ENCODE measurements around the gene TMA7B. TPM values are rescaled to one million over a fixed set of nuclear protein-coding genes. Genes with fewer than 3 reads are reported as not detected.

TMA7B gene
- total RNA-seq (under 1 TPM in 1 of 9 donors, not detected in 8; 0.24 TPM), polyA plus RNA-seq (not detected)
- long read RNA-seq, donor 1: 0 reads
- long read RNA-seq, donor 2: 0 reads
- long read RNA-seq, donor 3: 0 reads

DNA sequence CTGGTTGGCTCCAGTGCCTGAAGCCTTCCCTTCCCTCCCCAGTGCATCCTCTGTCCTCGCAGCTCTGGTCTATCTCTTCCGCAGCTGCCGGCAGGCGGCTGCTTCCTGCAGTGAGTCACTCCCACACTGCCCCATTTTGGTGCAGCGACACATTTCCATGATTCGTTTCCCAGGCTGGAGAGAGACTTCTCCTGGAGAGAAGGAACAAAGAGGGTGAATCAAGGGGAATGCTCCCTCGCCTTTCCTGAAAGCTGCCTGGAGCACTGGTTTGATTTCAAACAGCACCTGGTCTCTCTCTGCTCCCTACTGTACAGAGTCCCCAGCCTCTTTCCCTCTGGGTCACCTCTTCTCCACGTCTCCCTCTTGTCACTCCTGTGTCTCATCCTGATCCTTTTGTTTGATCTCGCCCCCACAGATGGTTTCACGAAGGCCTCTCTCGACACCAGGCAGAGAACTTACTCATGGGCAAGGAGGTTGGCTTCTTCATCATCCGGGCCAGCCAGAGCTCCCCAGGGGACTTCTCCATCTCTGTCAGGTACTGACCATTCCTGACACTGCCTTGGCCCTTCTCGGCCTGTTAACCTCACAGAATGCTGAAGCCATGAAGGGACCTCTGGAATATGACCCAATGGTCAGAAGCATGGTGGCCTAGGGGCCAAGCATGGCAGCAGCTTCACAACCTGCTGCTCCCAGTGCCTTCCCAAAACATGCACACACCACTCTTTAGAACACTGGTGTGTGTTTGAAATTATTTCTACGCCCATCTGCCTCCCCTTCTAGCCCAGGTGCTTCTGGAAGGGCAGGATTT lies at the start of gene TMA7B:
TSS of gene TMA7B (plus strand) at position 758 of the 808 bp plus-strand sequence. CDS start 3,978 bp downstream, outside the sequence.
- WGBS, 4 donors: 49 to 66% (median 57%) methylated on average over 14 of the region's 14 CpGs
- Histone ChIP-seq H3K36me3 (peaks cover 0 to 9% (median 0%) of the 10 kb centered on the region in 9 donors), H3K4me3 (no peak within 1 kb of the TSS), H3K27ac (peak within 1 kb of the TSS in 1 of 12 donors; percentile 46), H3K9me3 (no peaks in the 10 kb centered on the region), H3K27me3 (peaks cover 0 to 13% (median 0%) of the 10 kb centered on the region in 9 donors), H3K4me1 (peaks cover 0 to 44% (median 0%) of the 10 kb centered on the region in 12 donors)
- DNase-seq (peak in 1 of 5 donors; percentile 38), ATAC-seq (peak in 3 of 4 donors; percentile 56 to 69 (median 58))
- TF ChIP-seq, protein P1, sequence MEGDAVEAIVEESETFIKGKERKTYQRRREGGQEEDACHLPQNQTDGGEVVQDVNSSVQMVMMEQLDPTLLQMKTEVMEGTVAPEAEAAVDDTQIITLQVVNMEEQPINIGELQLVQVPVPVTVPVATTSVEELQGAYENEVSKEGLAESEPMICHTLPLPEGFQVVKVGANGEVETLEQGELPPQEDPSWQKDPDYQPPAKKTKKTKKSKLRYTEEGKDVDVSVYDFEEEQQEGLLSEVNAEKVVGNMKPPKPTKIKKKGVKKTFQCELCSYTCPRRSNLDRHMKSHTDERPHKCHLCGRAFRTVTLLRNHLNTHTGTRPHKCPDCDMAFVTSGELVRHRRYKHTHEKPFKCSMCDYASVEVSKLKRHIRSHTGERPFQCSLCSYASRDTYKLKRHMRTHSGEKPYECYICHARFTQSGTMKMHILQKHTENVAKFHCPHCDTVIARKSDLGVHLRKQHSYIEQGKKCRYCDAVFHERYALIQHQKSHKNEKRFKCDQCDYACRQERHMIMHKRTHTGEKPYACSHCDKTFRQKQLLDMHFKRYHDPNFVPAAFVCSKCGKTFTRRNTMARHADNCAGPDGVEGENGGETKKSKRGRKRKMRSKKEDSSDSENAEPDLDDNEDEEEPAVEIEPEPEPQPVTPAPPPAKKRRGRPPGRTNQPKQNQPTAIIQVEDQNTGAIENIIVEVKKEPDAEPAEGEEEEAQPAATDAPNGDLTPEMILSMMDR (IDR thresholded peaks at IDR 0.05): peak in 8 of 12 donors; percentile 6 to 30 (median 18)
- TF ChIP-seq POLR2A (IDR thresholded peaks at IDR 0.05): no peak
- intact Hi-C loops (cut with DNase I): loop anchor here in 1 of 10 donors (10.0 kb wide), 1 partner anchor 55 kb away; no protein-coding TSS in a partner anchor

- no peak overlapping the region for H3K4me3 ChIP-seq
- no peak for ATAC-seq
- DNase-seq: no peak
- H3K27ac ChIP-seq: peak overlapping the region in 1 of 12 donors; percentile 48
- TF ChIP-seq, protein P1 (IDR thresholded peaks at IDR 0.05): no peak
- no peak for TF ChIP-seq POLR2A (IDR thresholded peaks at IDR 0.05)
- H3K36me3 ChIP-seq: no peaks in the 10 kb centered on the region
- no peaks in the 10 kb centered on the region for H3K9me3 ChIP-seq
- no peaks in the 10 kb centered on the region for H3K4me1 ChIP-seq
- H3K27me3 ChIP-seq: peaks cover 0 to 73% (median 5%) of the 10 kb centered on the region in 9 donors
- 59 to 66% (median 62%) methylated on average over 9 of the region's 9 CpGs for WGBS, 4 donors
- intact Hi-C loops (cut with DNase I): no loop called here
These were observed 49.2 kb upstream of the TMA7B start for GRCh38 chr22:39910876-39911613.

GRCh38 chr22:39913321-39913720 lies 46.9 kb upstream of the TMA7B start:
- 79 to 88% (median 87%) methylated on average over 5 of the region's 5 CpGs for WGBS, 4 donors
- H3K9me3 ChIP-seq: no peaks in the 10 kb centered on the region
- no peaks in the 10 kb centered on the region for H3K36me3 ChIP-seq
- H3K4me3 ChIP-seq: no peak overlapping the region
- TF ChIP-seq, protein P1 (IDR thresholded peaks at IDR 0.05): no peak
- TF ChIP-seq POLR2A (IDR thresholded peaks at IDR 0.05): no peak
- peaks cover 0 to 5% (median 0%) of the 10 kb centered on the region in 12 donors for H3K4me1 ChIP-seq
- no peak for ATAC-seq
- H3K27me3 ChIP-seq: peaks cover 0 to 61% (median 5%) of the 10 kb centered on the region in 9 donors
- H3K27ac ChIP-seq: no peak overlapping the region
- DNase-seq: no peak
- intact Hi-C loops (cut with DNase I): no loop called here

- no peak for TF ChIP-seq POLR2A (IDR thresholded peaks at IDR 0.05)
- TF ChIP-seq, protein P1 (IDR thresholded peaks at IDR 0.05): no peak
- no peaks in the 10 kb centered on the region for H3K36me3 ChIP-seq
These were observed 46.3 kb upstream of the TMA7B start for GRCh38 chr22:39913886-39914285.

More at GRCh38 chr22:39913886-39914285, 46.3 kb upstream of the TMA7B start:
- intact Hi-C loops (cut with DNase I): no loop called here
- H3K9me3 ChIP-seq: no peaks in the 10 kb centered on the region
- peaks cover 0 to 58% (median 5%) of the 10 kb centered on the region in 9 donors for H3K27me3 ChIP-seq
- H3K4me3 ChIP-seq: no peak overlapping the region
- H3K4me1 ChIP-seq: peaks cover 0 to 9% (median 0%) of the 10 kb centered on the region in 12 donors
- no peak for ATAC-seq
- no peak for DNase-seq
- no peak overlapping the region for H3K27ac ChIP-seq
- 47 to 58% (median 48%) methylated on average over 2 of the region's 2 CpGs for WGBS, 4 donors
